SK-N-MC (cell line): ENCODE data around the gene DBX1.

Experiments used
- DNase-seq: peaks from one replicate; pipeline ENCODE4 v3.0.0-alpha.2; 2011; ENCODE audit warnings: low read depth, low spot score
- H3K27ac ChIP-seq: fragments of 200-600 bp; sonication (generic); 2 replicates; pipeline ENCODE4 v1.5.1; 2016; ENCODE audit warnings: mixed run types
- H3K36me3 ChIP-seq: fragments of 200-600 bp; sonication (generic); 2 replicates; pipeline ENCODE4 v1.6.1; 2017; ENCODE audit warnings: antibody characterized with exemption, low read length, mixed read lengths; ENCODE audit not compliant: insufficient read depth
- H3K4me3 ChIP-seq: fragments of 200-600 bp; sonication (generic); 2 replicates; pipeline ENCODE4 v1.5.1; 2016
- H3K9ac ChIP-seq: fragments of 200-600 bp; sonication (generic); 2 replicates; pipeline ENCODE4 v1.8.0; 2017; ENCODE audit warnings: mixed run types, mixed read lengths; ENCODE audit not compliant: insufficient read length
- H3K9me3 ChIP-seq: fragments of 200-600 bp; sonication (generic); 2 replicates; pipeline ENCODE4 v1.6.1; 2017; ENCODE audit warnings: low read depth, mild to moderate bottlenecking, antibody characterized with exemption, low read length, moderate library complexity, mixed read lengths
- EZH2 ChIP-seq: fragments of 200-600 bp; sonication (generic); IDR thresholded peaks from one replicate; pipeline ENCODE4 v1.6.1; 2017; ENCODE audit warnings: antibody characterized with exemption
- FOXP2 ChIP-seq: optimal IDR thresholded peaks from 2 replicates; pipeline ENCODE3; 2011; ENCODE audit warnings: mild to moderate bottlenecking, moderate library complexity; ENCODE audit not compliant: insufficient read depth; ENCODE audit errors: extremely low read length, control extremely low read depth
- POLR2AphosphoS5 ChIP-seq: IDR thresholded peaks from 2 replicates; pipeline ENCODE4 v1.6.1; 2012; ENCODE audit warnings: mild to moderate bottlenecking, low read depth, low read length, borderline replicate concordance

Gene DBX1

DNA sequence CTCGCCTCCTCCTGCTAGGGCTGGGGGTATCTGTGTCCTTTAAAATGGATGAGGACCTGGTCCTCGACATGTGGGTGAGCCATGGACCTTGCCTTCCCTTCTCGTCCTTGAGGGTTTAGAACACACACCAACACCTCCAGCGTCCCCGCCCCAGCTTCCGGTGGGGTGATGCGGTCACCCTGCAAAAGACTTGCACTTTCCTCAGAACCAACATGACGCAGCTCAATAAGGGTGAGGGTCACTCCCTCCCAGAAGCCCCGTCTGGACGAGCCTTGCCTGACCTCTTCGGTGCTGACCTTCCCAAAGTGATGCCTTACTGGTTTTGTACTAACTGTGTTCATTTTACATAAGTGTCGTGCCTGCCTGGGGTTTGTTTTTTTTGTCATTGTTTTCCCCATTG lies 41.0 kb downstream of the DBX1 start:
- TF ChIP-seq FOXP2 (no peak), POLR2AphosphoS5 (no peak)
- Histone ChIP-seq H3K27ac (no peak overlapping the region), H3K36me3 (no peaks in the 10 kb centered on the region), H3K9ac (no peak overlapping the region), H3K9me3 (no peaks in the 10 kb centered on the region), H3K4me3 (no peak overlapping the region)
- DNase-seq = no peak

DNA sequence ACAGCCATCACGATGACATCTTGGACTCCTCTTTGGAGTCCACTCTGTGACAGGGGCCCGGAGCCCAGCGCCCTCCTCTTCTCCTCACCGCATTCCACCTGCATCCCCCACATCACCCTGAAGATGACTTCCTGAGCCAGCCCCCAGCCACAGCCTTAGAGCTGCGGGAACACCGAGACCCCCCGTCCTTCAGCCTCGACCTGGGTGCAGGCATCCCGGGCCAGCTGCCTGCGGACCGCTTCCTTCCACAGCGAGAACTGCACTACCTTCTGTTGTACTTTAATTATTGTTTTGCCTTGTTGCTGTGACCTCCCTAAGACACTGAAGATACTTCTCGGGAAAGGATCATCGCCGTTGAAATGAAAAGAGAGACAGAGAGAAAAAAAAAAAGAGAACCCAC lies 42.1 kb downstream of the DBX1 start:
- TF ChIP-seq EZH2 = no peak
- no peak for TF ChIP-seq POLR2AphosphoS5
- no peak for TF ChIP-seq FOXP2
- DNase-seq = no peak
- Histone ChIP-seq H3K27ac (no peak overlapping the region), H3K4me3 (no peak overlapping the region), H3K36me3 (no peaks in the 10 kb centered on the region), H3K9me3 (no peaks in the 10 kb centered on the region), H3K9ac (no peak overlapping the region)

DNA sequence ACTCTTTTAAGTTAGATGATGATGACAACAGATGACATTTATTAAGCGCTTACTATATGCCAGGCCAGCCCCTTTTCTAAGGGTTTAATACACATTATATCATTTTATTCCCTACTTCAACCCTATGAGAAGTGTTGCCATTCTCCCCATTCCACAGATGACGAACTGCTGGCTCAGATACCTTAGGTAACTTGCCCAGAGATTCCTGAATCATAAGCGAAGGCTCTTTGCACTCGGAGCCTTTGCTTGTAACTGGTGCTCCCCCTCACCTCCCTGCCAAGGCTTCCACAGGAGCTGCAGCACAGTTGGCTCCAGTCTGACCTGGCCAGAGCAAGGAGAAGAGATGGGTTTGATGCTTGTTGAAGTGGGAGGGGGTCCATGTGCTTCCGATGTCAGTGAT lies 43.0 kb downstream of the DBX1 start:
- TF ChIP-seq POLR2AphosphoS5 (no peak), FOXP2 (no peak), EZH2 (no peak)
- Histone ChIP-seq H3K4me3 (no peak overlapping the region), H3K36me3 (no peaks in the 10 kb centered on the region), H3K9ac (no peak overlapping the region), H3K27ac (no peak overlapping the region), H3K9me3 (no peaks in the 10 kb centered on the region)
- no peak for DNase-seq

DNA sequence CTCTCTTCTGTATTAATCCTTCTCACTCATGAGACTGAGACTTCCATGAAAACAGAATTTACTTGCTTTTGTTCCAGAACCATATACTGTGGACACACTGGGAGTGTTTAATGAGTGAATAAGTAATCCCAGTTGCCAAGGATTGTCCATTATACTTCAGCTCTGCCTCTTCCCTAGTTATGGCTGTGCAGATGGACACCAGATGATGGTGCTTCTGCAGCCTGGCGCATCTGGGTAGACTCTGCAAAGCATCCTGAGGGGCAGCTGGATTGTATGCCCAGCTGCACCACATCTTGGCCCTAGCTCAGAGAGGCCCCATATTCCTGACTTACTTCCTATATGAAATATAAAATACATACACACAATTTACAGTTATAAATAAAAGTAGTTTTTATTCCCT lies 43.5 kb downstream of the DBX1 start:
- Histone ChIP-seq H3K9ac (no peak overlapping the region), H3K4me3 (no peak overlapping the region), H3K9me3 (no peaks in the 10 kb centered on the region), H3K27ac (no peak overlapping the region), H3K36me3 (no peaks in the 10 kb centered on the region)
- DNase-seq = no peak
- TF ChIP-seq EZH2 = no peak
- TF ChIP-seq FOXP2 = no peak
- no peak for TF ChIP-seq POLR2AphosphoS5

DNA sequence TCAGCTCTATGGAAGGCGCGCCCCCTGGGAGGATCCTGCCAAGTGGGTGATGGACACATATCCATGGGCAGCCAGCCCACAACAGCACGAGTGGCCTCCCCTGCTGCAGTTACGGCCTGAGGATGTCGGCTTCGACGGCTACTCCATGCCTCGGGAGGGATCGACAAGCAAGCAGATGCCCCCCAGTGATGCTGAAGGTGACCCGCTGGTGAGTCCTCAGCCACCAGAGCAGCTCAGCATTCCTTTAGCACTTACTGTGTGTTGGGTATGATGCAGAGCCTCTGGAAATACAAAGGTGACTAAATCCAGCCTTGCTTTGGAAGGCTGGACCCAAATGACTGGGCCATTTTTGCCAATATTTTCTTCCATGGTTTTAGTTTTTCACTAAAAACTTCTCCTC lies 45.7 kb downstream of the DBX1 start:
- no peak overlapping the region for H3K4me3 ChIP-seq
- H3K27ac ChIP-seq = no peak overlapping the region
- no peak for DNase-seq
- no peak overlapping the region for H3K9ac ChIP-seq
- no peaks in the 10 kb centered on the region for H3K36me3 ChIP-seq
- no peak for TF ChIP-seq FOXP2
- no peak for TF ChIP-seq POLR2AphosphoS5
- TF ChIP-seq EZH2 = no peak
- H3K9me3 ChIP-seq = no peaks in the 10 kb centered on the region

DNA sequence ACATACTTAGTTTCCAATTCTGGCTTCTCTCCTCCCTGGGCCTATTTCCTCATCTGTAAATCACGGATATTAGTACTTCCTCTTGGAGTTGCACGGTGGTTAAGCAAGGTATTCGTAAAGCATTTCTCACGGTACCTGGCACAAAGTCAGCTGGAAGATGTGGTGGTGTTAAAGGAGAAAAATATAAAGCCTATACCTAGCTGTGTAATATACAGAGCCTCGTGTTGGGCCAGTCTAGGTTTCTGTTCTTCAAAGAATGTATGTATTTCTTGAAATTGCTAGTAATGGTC lies 47.2 kb downstream of the DBX1 start:
- Histone ChIP-seq H3K9ac (no peak overlapping the region), H3K9me3 (no peaks in the 10 kb centered on the region), H3K4me3 (no peak overlapping the region), H3K27ac (no peak overlapping the region), H3K36me3 (no peaks in the 10 kb centered on the region)
- TF ChIP-seq FOXP2 = no peak
- no peak for TF ChIP-seq POLR2AphosphoS5
- TF ChIP-seq EZH2 = no peak
- DNase-seq = no peak

DNA sequence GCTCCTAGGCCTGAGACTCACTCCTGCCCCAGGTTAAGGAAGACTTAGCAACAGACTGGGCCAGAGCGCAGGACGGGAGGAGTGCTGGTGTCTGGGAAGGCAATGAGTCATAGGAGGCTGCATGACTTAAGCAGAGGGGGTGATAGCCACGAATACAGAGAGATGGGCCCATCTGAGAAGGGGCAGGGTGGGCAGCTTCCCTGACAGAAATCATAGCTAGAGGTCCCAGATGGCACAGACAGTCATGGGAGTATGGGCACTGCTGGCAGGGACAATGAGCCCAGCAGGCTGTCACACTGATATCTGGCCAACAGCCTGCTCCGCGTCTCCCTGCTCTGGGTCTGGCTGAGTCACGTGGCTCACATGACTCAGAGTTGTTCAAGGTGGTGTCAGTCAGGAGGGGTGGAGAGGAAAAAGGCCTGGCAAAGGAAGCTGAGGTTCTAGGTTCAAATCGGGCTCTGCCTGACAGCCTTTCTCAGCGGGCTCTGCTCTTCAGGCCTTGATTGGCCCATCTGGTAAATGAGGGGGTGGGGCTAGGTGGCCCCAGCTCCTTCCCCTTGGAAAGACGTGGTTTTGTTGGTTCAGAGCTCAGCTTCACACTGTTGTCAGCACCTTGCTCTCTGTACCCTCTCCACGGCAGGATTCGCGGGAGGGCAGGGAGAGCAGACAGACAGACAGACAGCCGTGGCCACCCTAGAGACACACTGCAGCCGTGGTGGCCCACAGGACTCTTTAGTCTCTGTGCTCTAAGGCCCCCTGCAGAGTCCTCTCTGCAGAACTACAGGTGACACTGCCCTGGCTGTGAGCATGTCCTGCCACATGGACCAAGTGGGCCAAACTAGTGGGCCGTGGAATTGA lies 47.8 kb downstream of the DBX1 start:
- Histone ChIP-seq H3K9ac (no peak overlapping the region), H3K9me3 (no peaks in the 10 kb centered on the region), H3K27ac (no peak overlapping the region), H3K4me3 (no peak overlapping the region), H3K36me3 (no peaks in the 10 kb centered on the region)
- no peak for DNase-seq
- TF ChIP-seq POLR2AphosphoS5 (no peak), EZH2 (no peak), FOXP2 (no peak)

DNA sequence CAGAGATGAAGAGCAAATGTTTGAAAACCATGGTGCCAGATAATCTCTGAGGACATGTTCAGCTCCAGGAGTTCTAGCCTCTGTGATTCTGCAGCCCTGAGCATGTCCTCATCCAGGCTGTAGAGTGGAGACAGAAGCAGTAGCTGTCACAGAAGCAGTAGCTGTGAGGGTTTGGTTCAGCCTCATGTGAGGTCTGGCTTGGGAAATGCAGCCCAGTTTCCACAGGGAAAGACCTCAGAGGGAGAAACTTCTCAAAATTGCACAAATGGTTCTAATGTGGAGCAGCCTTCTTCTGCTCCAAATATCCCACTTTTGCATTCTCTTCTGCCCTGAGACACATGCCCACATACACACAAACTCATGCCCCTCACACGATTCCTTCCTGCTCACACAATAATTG lies 48.4 kb downstream of the DBX1 start:
- TF ChIP-seq FOXP2 (no peak), EZH2 (no peak), POLR2AphosphoS5 (no peak)
- H3K9ac ChIP-seq = no peak overlapping the region
- no peaks in the 10 kb centered on the region for H3K9me3 ChIP-seq
- no peak overlapping the region for H3K4me3 ChIP-seq
- no peak overlapping the region for H3K27ac ChIP-seq
- DNase-seq = no peak
- no peaks in the 10 kb centered on the region for H3K36me3 ChIP-seq

DNA sequence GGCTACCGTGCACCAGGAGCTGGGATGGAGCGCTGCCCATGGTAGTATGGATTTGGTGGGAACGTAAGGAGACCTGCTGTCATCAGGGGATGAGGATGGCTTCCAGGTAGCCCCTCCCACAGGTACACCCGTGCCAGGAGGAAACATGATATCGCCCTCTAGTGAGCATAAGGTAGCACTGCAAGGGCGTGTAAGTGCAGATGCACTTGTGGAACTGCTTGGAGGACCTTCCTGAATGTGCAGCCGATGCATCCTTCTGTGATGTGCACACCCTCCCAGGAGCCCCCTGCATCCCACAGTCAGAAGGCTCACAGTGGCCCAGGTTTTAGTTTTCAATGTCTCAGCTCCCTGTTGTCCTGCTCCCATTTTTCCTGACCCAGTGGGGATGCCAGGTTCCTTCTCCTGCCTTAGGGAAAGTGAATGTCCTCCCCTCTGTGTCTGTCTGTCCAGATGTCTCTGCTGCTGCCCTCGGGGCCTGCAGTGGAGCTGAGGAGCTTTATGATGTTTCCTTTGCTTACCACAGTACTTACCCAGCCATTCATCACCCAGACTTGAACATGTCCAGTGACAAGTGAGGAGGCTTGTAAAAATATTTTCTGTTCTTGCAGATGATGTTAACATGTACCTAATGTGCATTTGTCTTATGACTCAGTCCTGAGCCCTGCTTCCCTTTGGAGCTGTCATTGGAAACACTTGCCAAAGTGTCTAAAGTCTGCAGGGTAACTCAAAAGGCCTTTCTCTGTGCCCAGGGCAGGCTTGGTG lies 49.2 kb downstream of the DBX1 start:
- H3K9me3 ChIP-seq = no peaks in the 10 kb centered on the region
- no peak for DNase-seq
- no peak overlapping the region for H3K4me3 ChIP-seq
- TF ChIP-seq EZH2 = no peak
- no peak for TF ChIP-seq POLR2AphosphoS5
- TF ChIP-seq FOXP2 = no peak
- no peak overlapping the region for H3K9ac ChIP-seq
- no peaks in the 10 kb centered on the region for H3K36me3 ChIP-seq
- no peak overlapping the region for H3K27ac ChIP-seq
